Activated CD4-positive, alpha-beta T cell treated with anti-CD3 and anti-CD28 coated beads, Interleukin-2, amount 10 ng/mL, durations not matched to agents 24 days and 14 days (primary cell): ENCODE results near the gene ORM2. TPM values are rescaled to one million over a fixed set of nuclear protein-coding genes. Genes with fewer than 3 reads are reported as not detected.

ENCODE experiments used
- DNase-seq: peaks from one replicate; pipeline ENCODE4 v3.0.0; 2022
- H3K27ac Mint-ChIP-seq: one replicate; pipeline ENCODE4 v1.8.0; 2022; ENCODE audit warnings: mild to moderate bottlenecking, mixed read lengths
- H3K27me3 Mint-ChIP-seq: one replicate; pipeline ENCODE4 v1.8.0; 2022; ENCODE audit warnings: mixed read lengths
- H3K36me3 Mint-ChIP-seq: one replicate; pipeline ENCODE4 v1.8.0; 2022; ENCODE audit warnings: low read depth, mild to moderate bottlenecking, mixed read lengths
- H3K4me1 Mint-ChIP-seq: one replicate; pipeline ENCODE4 v1.8.0; 2021; ENCODE audit warnings: mixed read lengths
- H3K4me3 Mint-ChIP-seq: one replicate; pipeline ENCODE4 v1.8.0; 2022; ENCODE audit warnings: mild to moderate bottlenecking, moderate library complexity, mixed read lengths
- H3K9me3 Mint-ChIP-seq: one replicate; pipeline ENCODE4 v1.8.0; 2021; ENCODE audit warnings: mixed read lengths
- intact Hi-C: fragments of 100-400 bp; cut with micrococcal nuclease; formaldehyde crosslinking; loops from one replicate; pipeline ENCODE4 v1.15.1; 2023
- total RNA-seq: library from RNA; stranded (reverse); gene quantifications from 2 replicates; pipeline ENCODE4 v1.2.3, GENCODE V29; 2022

ORM2 gene
- total RNA-seq, 1 donor from 2014 or later, result not detected

DNA sequence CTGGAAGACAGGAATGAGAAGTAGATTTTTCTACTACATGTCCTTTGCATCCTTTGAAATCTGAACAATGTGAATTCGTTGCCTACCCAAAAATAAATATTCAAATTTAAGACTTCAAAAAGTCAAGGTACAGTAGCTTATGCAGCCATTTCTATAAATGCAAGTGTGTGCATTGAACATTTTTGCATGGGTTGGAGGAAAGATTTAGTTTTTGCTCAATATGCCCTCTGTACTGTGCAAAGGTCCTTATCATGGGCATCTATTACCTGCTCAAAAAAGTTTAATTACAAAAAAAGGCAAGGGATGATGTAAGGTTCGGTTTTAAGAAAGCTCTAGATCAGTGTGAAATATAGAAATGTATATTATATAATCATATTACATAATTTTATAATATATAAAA is 35.5 kb downstream of the ORM2 start:
- intact Hi-C loops, result no loop called here
- Mint-ChIP-seq H3K27ac (peak overlapping the region; percentile 84), H3K9me3 (no peaks in the 10 kb centered on the region), H3K27me3 (no peaks in the 10 kb centered on the region), H3K4me1 (peaks cover 71% of the 10 kb centered on the region), H3K4me3 (no peak overlapping the region), H3K36me3 (peaks cover 85% of the 10 kb centered on the region)
- DNase-seq, result no peak

DNA sequence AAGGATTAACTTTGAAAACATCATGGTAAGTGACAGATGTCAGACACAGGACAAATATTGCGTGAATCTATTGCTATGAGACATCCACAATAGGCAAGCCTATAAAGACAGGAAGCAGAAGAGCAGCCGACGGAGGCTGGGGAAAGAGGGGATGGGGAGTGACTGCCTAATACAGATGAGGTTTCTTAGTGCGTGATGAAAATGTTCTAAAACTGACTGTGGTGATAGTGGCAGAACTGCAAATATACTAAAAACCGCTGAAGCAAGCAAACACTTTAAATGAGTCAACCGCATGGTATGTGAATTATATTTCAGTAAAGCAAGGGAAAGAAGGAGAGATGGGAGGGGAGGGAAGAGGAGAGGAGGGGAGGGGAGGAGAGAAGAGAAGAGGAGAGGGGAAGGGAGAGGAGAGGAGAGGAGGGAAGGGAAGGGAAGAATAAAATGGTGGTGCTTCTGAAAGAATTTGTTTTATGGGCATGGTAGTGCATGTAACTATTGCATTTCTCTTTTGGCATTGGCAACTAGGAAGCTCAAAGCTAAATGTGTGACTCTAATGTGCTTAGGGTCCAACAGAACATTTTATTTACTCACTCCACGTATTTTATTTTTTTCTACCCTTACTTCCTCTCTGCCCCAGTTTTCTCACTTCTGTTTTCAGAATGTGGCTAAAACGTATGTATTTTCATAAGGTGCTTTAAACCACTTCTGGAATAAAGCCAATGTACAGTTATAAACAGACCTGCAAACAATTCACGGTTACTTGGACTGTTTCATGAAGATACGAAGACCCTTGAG is 36.9 kb downstream of the ORM2 start:
- H3K4me1 Mint-ChIP-seq, result peaks cover 67% of the 10 kb centered on the region
- intact Hi-C loops, result loop anchor here (2.0 kb wide), 1 partner anchor 16 kb away; no protein-coding TSS in a partner anchor
- peak overlapping the region; percentile 59 for H3K4me3 Mint-ChIP-seq

DNA sequence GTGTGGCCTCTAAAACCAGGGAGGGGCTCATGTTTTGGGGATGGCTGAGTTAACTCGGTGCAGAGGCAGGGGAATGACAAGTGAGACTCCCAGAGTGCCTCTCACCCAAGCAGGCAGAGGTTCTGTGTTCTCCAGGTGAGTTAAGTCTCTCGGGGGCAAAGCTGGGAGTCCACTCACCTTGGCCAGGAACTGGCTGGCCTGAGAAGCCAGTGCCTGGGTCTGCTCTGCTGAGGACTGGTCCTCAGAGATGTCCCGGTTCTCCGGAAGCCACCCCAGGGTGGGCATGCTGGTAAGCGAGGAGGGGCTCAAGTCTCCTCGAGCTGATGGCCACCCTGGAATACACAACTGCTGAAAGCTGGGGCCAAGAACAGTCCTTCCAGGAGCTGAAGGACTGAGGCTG is 37.7 kb downstream of the ORM2 start:
- peak overlapping the region; percentile 59 for H3K4me3 Mint-ChIP-seq
- no peaks in the 10 kb centered on the region for H3K27me3 Mint-ChIP-seq
- peaks cover 80% of the 10 kb centered on the region for H3K36me3 Mint-ChIP-seq
- peak overlapping the region; percentile 87 for H3K27ac Mint-ChIP-seq
- peaks cover 74% of the 10 kb centered on the region for H3K4me1 Mint-ChIP-seq
- intact Hi-C loops, result loop anchor here (2.0 kb wide), 1 partner anchor 15 kb away; no protein-coding TSS in a partner anchor
- H3K9me3 Mint-ChIP-seq, result no peaks in the 10 kb centered on the region
- DNase-seq, result no peak

More for the DNA sequence above, 36.9 kb downstream of the ORM2 start:
- no peaks in the 10 kb centered on the region for H3K27me3 Mint-ChIP-seq
- H3K27ac Mint-ChIP-seq, result peak overlapping the region; percentile 87
- peaks cover 79% of the 10 kb centered on the region for H3K36me3 Mint-ChIP-seq
- H3K9me3 Mint-ChIP-seq, result no peaks in the 10 kb centered on the region
- peak; percentile 80 for DNase-seq

DNA sequence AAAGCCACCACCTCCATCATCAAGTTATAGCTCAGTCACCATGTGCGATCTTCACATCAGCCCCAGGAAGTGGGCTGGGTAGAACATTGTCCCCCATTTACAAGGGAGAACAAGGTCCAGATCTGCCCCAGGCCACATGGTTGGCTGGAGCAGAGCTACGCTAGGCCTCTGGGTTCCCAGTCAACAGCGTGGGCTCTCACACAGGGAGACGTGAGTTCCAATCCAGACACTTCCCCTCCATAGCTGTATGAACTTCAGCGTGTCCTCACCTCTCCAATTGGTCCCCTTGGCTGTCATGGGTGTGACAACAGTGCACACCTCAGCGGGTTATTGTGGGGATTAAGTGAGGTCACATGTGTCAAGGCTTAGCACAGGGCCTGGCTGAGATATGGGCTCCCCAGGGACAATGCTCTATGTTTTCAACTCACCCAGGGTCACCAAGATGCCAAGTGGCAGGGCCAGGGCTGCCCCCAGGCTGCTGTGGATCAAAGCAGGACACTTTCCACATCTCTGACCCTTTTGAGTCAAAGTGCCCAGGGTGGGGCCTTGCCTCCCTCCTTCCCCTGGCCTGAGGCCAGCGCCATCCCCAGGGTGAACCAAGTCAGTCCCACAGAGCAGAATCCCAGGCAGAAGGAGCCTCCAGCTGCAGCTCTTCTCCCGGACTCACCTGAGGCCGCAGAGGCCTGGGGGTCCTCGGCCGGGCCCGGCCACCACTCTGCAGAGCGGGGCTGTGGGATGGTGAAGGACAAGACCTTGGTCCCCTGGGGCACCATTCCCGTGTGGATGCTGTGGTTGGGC is 38.3 kb downstream of the ORM2 start:
- Mint-ChIP-seq H3K9me3 (no peaks in the 10 kb centered on the region), H3K4me1 (peaks cover 78% of the 10 kb centered on the region), H3K4me3 (peak overlapping the region; percentile 59), H3K27ac (peak overlapping the region; percentile 87), H3K36me3 (peaks cover 79% of the 10 kb centered on the region), H3K27me3 (no peaks in the 10 kb centered on the region)
- intact Hi-C loops, result loop anchor here (2.0 kb wide), 1 partner anchor 15 kb away; no protein-coding TSS in a partner anchor
- DNase-seq, result no peak

DNA sequence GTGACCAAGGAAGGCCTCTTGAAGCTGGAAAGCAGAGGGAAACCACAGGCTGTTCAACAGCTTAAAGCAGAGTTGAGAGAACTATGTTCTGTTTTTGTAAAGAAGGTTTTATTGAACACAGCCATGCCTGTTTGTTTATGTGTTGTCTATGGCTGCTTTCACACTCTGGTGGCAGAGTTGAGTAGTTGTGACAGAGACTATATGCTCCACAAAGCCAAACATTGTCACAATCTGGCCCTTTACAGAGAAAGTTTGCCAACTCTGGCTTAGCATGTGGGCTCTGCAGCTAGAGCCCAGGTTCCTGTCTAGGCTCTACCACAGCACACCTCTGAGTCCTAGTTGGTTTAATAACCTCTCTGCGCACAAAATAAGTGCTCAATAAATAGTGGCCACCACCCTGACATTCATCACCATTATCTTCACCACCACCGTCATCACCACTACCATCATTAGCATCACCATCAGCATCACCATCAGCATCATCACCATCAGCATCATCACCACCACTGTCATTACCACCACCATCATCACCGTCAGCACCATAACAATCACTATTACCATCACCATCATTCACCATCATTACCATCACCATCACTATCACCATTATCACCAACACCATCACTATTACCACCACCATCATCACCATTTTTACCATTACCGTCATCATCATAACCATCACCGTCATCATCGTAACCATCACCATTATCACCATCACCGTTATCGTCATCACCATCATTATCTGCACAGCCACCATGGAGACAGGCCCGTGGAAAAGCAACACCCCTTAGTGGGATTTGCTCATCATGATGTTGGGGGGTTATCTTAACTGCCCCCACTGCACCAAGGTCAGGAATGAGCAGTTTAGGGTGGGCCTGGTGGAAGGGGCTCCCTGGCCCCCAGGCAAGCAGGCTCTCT is 39.8 kb downstream of the ORM2 start:
- no peak for DNase-seq
- Mint-ChIP-seq H3K4me3 (peak overlapping the region; percentile 6), H3K27ac (peak overlapping the region; percentile 52), H3K27me3 (no peaks in the 10 kb centered on the region), H3K9me3 (no peaks in the 10 kb centered on the region), H3K4me1 (peaks cover 73% of the 10 kb centered on the region), H3K36me3 (peaks cover 77% of the 10 kb centered on the region)
- intact Hi-C loops, result no loop called here

DNA sequence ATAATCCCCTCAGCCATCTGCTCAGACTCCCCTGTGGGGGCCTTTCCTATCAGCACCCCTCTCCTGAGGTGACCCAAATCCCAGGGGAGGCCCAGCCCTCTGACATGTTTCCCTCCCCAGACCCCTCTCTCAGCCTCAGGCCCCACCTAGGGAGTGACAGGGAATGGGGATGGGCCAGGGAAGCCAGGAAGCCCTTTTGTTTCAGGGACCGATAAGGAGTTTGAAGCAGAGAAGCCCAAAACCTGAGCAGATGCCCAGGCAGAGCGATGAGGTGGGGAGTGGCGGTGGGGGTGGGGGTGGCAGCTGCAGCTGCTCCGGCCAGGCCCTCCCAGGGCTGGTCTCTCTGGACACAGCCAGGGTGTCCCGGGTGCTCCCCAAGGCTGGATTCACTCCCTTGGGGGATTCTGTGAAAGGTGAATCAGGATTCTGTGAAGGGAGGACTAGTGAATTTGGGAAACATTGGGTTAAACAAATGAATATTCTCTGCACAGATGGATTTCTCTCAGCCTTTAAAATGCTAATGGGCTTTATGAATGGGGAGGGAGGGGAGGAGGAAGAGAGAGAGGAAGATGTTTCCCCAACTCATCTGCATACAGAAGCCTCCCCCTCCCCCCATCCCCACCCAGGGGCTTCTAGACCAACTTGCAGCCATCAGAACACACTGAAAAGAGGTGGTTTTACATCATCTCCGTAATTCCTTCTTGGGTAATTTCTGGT is 40.7 kb downstream of the ORM2 start:
- intact Hi-C loops, result no loop called here

DNA sequence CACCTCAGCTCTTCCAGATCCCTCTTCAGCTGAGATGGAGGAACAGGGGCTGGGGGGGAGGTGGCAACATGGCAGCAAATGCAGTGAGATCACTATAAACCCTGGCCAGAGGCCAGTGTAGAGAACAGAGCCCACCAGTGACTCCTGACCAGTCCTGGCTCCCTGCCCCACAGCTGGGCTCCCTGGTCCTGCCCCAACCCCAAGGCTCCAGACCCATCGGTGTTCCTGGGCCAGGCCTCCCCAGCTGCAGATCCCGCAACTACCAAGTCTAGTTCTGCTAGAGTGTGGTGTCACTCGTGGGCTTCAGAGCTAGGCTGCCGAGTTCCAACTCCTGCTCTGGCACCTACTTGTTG is 41.3 kb downstream of the ORM2 start:
- peak overlapping the region; percentile 51 for H3K4me3 Mint-ChIP-seq
- H3K27ac Mint-ChIP-seq, result peak overlapping the region; percentile 96
- H3K36me3 Mint-ChIP-seq, result peaks cover 77% of the 10 kb centered on the region
- intact Hi-C loops, result no loop called here
- no peak for DNase-seq
- peaks cover 79% of the 10 kb centered on the region for H3K4me1 Mint-ChIP-seq
- H3K9me3 Mint-ChIP-seq, result no peaks in the 10 kb centered on the region
- H3K27me3 Mint-ChIP-seq, result no peaks in the 10 kb centered on the region

More for the DNA sequence above, 40.7 kb downstream of the ORM2 start:
- Mint-ChIP-seq H3K36me3 (peaks cover 76% of the 10 kb centered on the region), H3K4me1 (peaks cover 77% of the 10 kb centered on the region), H3K4me3 (peak overlapping the region; percentile 51), H3K27me3 (no peaks in the 10 kb centered on the region), H3K9me3 (no peaks in the 10 kb centered on the region), H3K27ac (peak overlapping the region; percentile 96)
- DNase-seq, result no peak

DNA sequence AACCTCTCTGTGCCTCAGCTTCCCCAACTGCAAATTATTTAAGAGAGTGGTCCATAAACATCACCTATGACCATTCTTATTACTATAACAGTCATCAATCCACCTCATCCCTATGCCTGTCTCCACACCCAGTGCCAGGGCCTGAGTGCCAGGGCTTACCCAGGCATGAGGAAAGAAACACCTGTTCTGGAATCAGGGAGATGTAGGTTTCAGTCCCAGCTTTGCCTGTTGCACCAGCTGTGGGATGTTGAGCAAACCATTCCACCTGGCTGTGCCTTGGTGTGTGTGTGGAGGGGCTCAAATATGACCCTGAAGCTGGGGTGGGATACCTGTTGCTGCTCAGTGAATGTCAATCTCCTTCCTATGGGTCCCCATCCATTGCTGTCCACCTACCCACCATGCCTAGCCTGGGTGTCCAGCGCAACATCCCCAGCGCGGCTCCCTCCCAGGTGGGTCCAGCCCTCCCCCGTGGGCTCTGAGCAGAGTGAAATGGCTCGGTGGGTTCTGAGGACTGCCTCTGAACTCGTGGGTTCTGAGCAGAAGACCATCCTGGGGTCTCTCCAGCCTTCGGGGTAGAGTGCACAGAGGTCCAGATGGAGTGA is 41.8 kb downstream of the ORM2 start:
- no peaks in the 10 kb centered on the region for H3K27me3 Mint-ChIP-seq
- peak overlapping the region; percentile 96 for H3K27ac Mint-ChIP-seq
- peaks cover 76% of the 10 kb centered on the region for H3K4me1 Mint-ChIP-seq
- H3K4me3 Mint-ChIP-seq, result peak overlapping the region; percentile 83
- no peaks in the 10 kb centered on the region for H3K9me3 Mint-ChIP-seq
- H3K36me3 Mint-ChIP-seq, result peaks cover 75% of the 10 kb centered on the region
- intact Hi-C loops, result no loop called here
- DNase-seq, result no peak

DNA sequence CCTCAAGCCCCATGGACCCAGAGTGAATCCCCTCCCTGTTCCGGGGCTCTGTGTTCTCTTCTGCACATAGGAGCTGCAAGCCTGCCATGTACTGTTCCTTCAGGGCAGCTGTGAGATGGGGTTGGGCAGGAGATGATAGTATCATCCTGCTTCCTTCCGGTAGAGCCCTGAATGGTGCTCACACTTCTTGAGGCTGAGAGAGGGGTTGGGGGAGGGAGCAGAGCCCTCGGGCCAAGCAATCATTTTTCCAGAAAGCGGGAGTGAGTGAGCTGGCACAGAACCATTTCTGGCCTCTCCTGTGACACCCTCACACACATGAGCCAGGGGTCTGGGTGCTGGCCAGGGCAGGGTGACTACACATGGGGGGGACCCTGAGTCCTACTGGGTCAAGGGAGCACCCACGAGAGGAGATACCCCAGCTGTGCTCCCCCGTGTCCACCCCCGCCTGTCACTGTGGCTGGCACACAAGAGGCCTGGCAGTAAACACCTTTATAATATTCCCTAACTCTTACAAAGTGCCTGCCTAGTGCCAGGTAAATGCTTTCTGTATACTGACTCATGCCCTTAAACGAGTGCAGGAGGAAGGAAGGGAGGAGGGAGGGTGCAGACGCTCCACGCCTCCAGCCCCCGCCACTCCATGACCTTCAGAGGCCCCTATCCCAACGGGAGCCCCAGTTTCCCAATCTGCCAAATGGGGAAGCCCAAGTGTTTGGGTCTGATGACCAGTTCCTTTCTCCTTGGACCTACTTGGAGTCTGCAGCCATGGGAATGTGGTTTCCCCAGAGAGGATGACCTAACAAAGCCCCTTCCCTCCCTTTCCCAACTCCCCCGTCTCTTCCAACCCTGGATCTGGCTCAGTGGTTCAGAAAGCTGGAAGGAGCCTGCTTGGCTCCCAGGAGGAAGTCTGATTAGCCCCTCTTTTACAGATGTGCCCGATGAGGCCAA is 42.6 kb downstream of the ORM2 start:
- intact Hi-C loops, result no loop called here
- H3K27ac Mint-ChIP-seq, result peak overlapping the region; percentile 96
- no peaks in the 10 kb centered on the region for H3K9me3 Mint-ChIP-seq
- H3K27me3 Mint-ChIP-seq, result no peaks in the 10 kb centered on the region
- H3K4me3 Mint-ChIP-seq, result peak overlapping the region; percentile 83
- H3K4me1 Mint-ChIP-seq, result peaks cover 76% of the 10 kb centered on the region
- peaks cover 75% of the 10 kb centered on the region for H3K36me3 Mint-ChIP-seq
- peak; percentile 88 for DNase-seq

DNA sequence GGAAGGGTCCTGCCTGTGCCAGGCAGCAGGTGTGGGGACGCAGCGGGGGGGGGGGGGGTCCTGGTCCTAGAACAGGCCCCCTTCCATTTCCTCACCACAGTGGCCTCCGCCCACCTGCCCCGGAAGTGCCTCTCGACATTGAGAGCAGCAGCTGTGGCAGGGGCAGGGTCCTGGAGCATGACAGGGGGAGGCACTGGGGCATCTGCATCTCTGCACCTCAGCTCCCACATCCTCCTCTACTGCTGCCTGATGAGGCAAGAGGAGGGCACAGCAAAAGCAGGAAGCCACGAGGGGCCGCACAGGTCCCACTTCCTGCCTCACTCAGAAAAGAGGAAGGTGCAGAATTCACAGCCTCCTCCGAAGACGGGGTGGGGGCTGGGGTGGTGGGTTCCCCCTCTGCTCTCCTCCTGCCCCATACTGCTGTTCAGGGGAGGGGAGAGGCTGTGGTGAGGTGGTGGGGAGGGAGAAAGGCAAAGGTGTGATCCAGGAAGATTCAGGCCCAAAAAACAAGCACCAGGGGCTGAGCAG is 43.3 kb downstream of the ORM2 start:
- Mint-ChIP-seq H3K4me1 (peaks cover 76% of the 10 kb centered on the region), H3K9me3 (no peaks in the 10 kb centered on the region), H3K27ac (peak overlapping the region; percentile 96), H3K27me3 (no peaks in the 10 kb centered on the region), H3K4me3 (peak overlapping the region; percentile 83), H3K36me3 (peaks cover 74% of the 10 kb centered on the region)
- peak; percentile 95 for DNase-seq
- intact Hi-C loops, result loop anchor here (1.0 kb wide), 1 partner anchor 12 kb away; no protein-coding TSS in a partner anchor

DNA sequence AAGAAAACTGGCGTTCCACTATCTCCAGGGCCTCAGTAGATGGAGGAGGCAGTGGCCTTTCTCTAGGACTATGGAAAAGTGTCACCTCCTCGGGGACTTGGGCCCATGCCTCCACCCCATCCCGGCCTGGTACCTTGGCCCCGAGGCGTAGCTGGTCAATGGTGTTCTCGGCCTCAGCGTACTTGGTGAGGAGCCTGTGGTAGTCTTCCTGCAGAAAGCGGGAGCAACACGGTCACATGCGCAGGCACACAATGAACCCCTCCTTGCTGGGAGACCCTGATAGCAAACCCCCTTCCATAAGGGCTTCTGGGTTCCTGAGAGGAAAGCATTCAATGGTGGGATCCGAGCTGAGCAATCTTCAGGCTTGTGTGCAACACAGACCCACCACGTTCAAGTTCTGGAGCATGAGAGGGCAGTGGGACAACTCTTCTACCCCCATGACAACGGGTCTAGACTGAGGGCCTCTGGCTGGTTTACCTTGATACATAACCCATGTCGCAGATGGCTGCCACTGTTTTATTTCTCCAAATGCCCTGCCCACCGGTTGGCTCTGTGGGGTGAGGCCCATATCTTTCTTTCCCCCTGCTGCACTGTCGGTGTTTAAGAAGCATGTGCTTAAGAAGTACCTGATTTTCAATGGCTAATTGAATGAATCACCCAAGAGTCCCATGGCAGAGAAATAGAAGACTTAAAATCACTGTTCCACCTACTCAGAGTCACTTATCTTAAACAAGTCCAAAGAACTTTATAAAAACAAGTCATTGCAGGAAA is 44.5 kb downstream of the ORM2 start:
- Mint-ChIP-seq H3K9me3 (no peaks in the 10 kb centered on the region), H3K4me1 (peaks cover 78% of the 10 kb centered on the region), H3K36me3 (peaks cover 76% of the 10 kb centered on the region), H3K27ac (peak overlapping the region; percentile 96), H3K4me3 (peak overlapping the region; percentile 24), H3K27me3 (no peaks in the 10 kb centered on the region)
- intact Hi-C loops, result loop anchor here (1.0 kb wide), 2 partner anchors 11 kb away; no protein-coding TSS in a partner anchor
- peak; percentile 69 for DNase-seq
